Astrocyte (in vitro differentiated cells and primary cell): ENCODE results near the gene CLCN5. TPM values are rescaled to one million over a fixed set of nuclear protein-coding genes. Genes with fewer than 3 reads are reported as not detected.

Source experiments
- DNase-seq: peaks from one replicate; pipeline ENCODE4 v3.0.0-alpha.2; 2010; ENCODE audit warnings: low read depth
- FAIRE-seq: peaks from 2 replicates; lab custom pipeline; 2011; peaks lifted over from hg19 to GRCh38; lab: Jason Lieb, UNC
- H2AFZ ChIP-seq: 2 replicates; pipeline ENCODE4 v1.6.0; 2012; ENCODE audit warnings: low read depth, low read length, inconsistent platforms
- H3K27ac ChIP-seq: 2 replicates; pipeline ENCODE4 v1.5.1; 2011; ENCODE audit warnings: low read depth, low read length, inconsistent platforms
- H3K27me3 ChIP-seq: 2 replicates; pipeline ENCODE4 v1.6.0; 2011; ENCODE audit warnings: low read length, inconsistent platforms; ENCODE audit not compliant: insufficient read depth
- H3K36me3 ChIP-seq: 2 replicates; pipeline ENCODE4 v1.5.1; 2011; ENCODE audit warnings: low read length, inconsistent platforms; ENCODE audit not compliant: insufficient read depth
- H3K4me1 ChIP-seq: 2 replicates; pipeline ENCODE4 v1.5.1; 2011; ENCODE audit warnings: low read length, inconsistent platforms; ENCODE audit not compliant: insufficient read depth
- H3K4me2 ChIP-seq: 2 replicates; pipeline ENCODE4 v1.6.0; 2012; ENCODE audit warnings: low read length, inconsistent platforms
- H3K4me3 ChIP-seq: 2 replicates; pipeline ENCODE4 v1.5.1; 2011; ENCODE audit warnings: low read depth, mild to moderate bottlenecking, low read length, inconsistent platforms; ENCODE audit not compliant: insufficient read depth
- H3K79me2 ChIP-seq: 2 replicates; pipeline ENCODE4 v1.6.0; 2012; ENCODE audit warnings: mild to moderate bottlenecking, low read length, inconsistent platforms; ENCODE audit not compliant: insufficient read depth
- H3K9ac ChIP-seq: 2 replicates; pipeline ENCODE4 v1.6.0; 2012; ENCODE audit warnings: mild to moderate bottlenecking, low read length, inconsistent platforms
- H3K9me3 ChIP-seq: 2 replicates; pipeline ENCODE4 v1.5.1; 2012; ENCODE audit warnings: low read depth, mild to moderate bottlenecking, low read length, inconsistent platforms; ENCODE audit not compliant: insufficient read depth
- H4K20me1 ChIP-seq: 2 replicates; pipeline ENCODE4 v1.6.0; 2012; ENCODE audit warnings: low read length, inconsistent platforms; ENCODE audit not compliant: insufficient read depth
- H3K27ac Mint-ChIP-seq: one replicate; pipeline ENCODE4 v1.8.0; 2021; ENCODE audit warnings: mild to moderate bottlenecking, mixed read lengths; ENCODE audit not compliant: unreplicated experiment
- H3K27me3 Mint-ChIP-seq: one replicate; pipeline ENCODE4 v1.8.0; 2021; ENCODE audit warnings: low read depth, mixed read lengths; ENCODE audit not compliant: unreplicated experiment
- H3K36me3 Mint-ChIP-seq: one replicate; pipeline ENCODE4 v1.8.0; 2021; ENCODE audit warnings: low read depth, mixed read lengths; ENCODE audit not compliant: unreplicated experiment
- H3K4me1 Mint-ChIP-seq: one replicate; pipeline ENCODE4 v1.8.0; 2021; ENCODE audit warnings: low read depth, mixed read lengths; ENCODE audit not compliant: unreplicated experiment
- H3K4me3 Mint-ChIP-seq: one replicate; pipeline ENCODE4 v1.8.0; 2021; ENCODE audit warnings: mild to moderate bottlenecking, moderate library complexity, mixed read lengths; ENCODE audit not compliant: unreplicated experiment
- H3K9me3 Mint-ChIP-seq: one replicate; pipeline ENCODE4 v1.8.0; 2021; ENCODE audit warnings: mild to moderate bottlenecking, mixed read lengths; ENCODE audit not compliant: unreplicated experiment
- EZH2 ChIP-seq: IDR thresholded peaks from 2 replicates; pipeline ENCODE4 v1.6.1; 2012; ENCODE audit warnings: mild to moderate bottlenecking, low read length, inconsistent platforms; ENCODE audit not compliant: insufficient read depth
- total RNA-seq: library from RNA; stranded (reverse); gene quantifications from 2 replicates; pipeline ENCODE4 v1.2.1, GENCODE V29; 2021
- TF ChIP-seq, protein P1 (sequence below): IDR thresholded peaks from 2 replicates; pipeline ENCODE4 v1.5.1; 2011; ENCODE audit warnings: low read depth, mild to moderate bottlenecking, inconsistent platforms, low read length, moderate library complexity; ENCODE audit not compliant: insufficient read depth

CLCN5 gene
- total RNA-seq, 1 donor from 2014 or later: 16.7 TPM

DNA sequence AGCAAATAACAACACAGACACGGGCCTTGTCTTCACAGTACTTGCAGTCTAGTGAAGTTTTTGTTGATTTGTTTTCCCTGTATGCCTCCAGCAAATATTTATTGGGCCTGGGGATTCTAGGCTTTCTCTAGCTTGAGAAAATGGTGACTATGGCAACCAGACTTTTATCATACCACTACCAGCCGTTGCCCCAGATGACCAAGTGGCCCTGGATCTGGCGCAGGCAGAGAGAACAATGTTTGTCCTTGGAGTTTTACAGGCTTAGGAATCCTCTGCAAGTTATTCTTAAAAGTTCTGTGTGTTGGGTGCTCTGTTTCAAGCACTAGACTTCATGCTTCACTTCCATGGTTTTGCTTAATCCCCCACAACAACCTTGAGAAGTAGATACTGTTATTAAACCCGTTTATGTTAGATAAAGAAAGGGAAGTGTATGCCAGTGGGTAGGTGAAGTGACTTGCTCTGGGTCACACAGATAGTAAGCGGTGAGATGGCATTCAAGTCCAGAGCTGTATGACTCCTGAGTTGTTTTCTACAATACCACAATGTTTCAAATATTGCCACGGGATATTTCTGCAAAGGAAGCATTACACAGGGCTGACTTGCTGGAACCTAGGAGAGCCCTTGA, 183.8 kb downstream of the CLCN5 start:
- no peaks in the 10 kb centered on the region for H3K4me1 ChIP-seq
- Mint-ChIP-seq H3K27me3 (no peaks in the 10 kb centered on the region), H3K9me3 (no peaks in the 10 kb centered on the region), H3K27ac (no peak overlapping the region), H3K4me1 (no peaks in the 10 kb centered on the region), H3K4me3 (no peak overlapping the region), H3K36me3 (no peaks in the 10 kb centered on the region)
- no peak overlapping the region for H3K4me3 ChIP-seq
- TF ChIP-seq EZH2: no peak
- TF ChIP-seq, protein P1, sequence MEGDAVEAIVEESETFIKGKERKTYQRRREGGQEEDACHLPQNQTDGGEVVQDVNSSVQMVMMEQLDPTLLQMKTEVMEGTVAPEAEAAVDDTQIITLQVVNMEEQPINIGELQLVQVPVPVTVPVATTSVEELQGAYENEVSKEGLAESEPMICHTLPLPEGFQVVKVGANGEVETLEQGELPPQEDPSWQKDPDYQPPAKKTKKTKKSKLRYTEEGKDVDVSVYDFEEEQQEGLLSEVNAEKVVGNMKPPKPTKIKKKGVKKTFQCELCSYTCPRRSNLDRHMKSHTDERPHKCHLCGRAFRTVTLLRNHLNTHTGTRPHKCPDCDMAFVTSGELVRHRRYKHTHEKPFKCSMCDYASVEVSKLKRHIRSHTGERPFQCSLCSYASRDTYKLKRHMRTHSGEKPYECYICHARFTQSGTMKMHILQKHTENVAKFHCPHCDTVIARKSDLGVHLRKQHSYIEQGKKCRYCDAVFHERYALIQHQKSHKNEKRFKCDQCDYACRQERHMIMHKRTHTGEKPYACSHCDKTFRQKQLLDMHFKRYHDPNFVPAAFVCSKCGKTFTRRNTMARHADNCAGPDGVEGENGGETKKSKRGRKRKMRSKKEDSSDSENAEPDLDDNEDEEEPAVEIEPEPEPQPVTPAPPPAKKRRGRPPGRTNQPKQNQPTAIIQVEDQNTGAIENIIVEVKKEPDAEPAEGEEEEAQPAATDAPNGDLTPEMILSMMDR: no peak
- DNase-seq (no peak), FAIRE-seq (no peak)
- no peaks in the 10 kb centered on the region for H3K9me3 ChIP-seq
- no peak overlapping the region for H2AFZ ChIP-seq
- no peaks in the 10 kb centered on the region for H3K27me3 ChIP-seq
- no peaks in the 10 kb centered on the region for H4K20me1 ChIP-seq
- H3K27ac ChIP-seq: no peak overlapping the region
- H3K9ac ChIP-seq: no peak overlapping the region
- no peaks in the 10 kb centered on the region for H3K79me2 ChIP-seq
- no peaks in the 10 kb centered on the region for H3K36me3 ChIP-seq
- no peak overlapping the region for H3K4me2 ChIP-seq

DNA sequence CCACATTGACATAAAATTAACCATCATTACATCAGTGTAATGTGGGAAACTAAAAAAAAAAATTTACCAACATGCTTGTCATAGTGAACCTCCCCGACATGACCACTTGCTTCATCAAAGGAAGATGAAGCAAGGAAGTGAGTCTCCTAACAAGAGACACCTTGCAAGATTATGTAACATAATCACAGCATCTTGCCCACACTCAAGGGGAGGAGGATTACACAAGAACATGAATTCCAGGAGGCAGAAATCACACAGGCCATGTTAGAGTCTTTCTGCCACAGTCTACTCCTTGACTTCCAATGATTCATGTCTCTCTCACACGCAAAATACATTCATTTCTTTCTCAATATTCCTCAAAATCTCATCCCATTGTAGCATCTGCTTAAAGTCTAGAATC, 185.1 kb downstream of the CLCN5 start:
- Histone ChIP-seq H4K20me1 (no peaks in the 10 kb centered on the region), H3K9ac (no peak overlapping the region), H3K27me3 (no peaks in the 10 kb centered on the region), H3K4me3 (no peak overlapping the region), H2AFZ (no peak overlapping the region), H3K27ac (no peak overlapping the region), H3K36me3 (no peaks in the 10 kb centered on the region), H3K4me2 (no peak overlapping the region), H3K9me3 (no peaks in the 10 kb centered on the region), H3K4me1 (no peaks in the 10 kb centered on the region), H3K79me2 (no peaks in the 10 kb centered on the region)
- Mint-ChIP-seq H3K4me1 (no peaks in the 10 kb centered on the region), H3K27ac (no peak overlapping the region), H3K4me3 (no peak overlapping the region), H3K36me3 (no peaks in the 10 kb centered on the region), H3K9me3 (peaks cover 2% of the 10 kb centered on the region), H3K27me3 (no peaks in the 10 kb centered on the region)
- TF ChIP-seq, protein P1: no peak
- no peak for TF ChIP-seq EZH2
- DNase-seq (no peak), FAIRE-seq (no peak)

DNA sequence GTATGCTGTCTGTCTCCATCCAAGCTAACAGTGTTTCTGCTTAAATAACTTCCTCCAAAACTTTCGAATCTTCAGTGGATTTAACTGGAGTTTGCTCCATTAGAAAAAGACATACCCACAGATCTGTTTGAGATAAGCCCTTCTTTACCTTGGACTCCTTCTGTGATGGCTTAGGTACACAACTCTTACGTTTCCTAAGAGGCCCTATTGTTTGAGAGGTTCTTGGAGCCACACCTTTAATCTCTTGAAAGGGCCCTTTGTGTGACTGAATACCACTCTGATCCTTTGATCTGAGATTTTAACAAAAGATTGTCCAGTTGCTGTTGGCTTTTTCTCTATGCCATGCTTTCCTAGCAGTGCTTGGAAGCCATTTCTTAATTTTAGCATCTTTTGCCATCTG, 185.9 kb downstream of the CLCN5 start:
- Mint-ChIP-seq H3K27ac (no peak overlapping the region), H3K4me1 (no peaks in the 10 kb centered on the region), H3K4me3 (no peak overlapping the region), H3K27me3 (no peaks in the 10 kb centered on the region), H3K36me3 (no peaks in the 10 kb centered on the region), H3K9me3 (peaks cover 2% of the 10 kb centered on the region)
- no peaks in the 10 kb centered on the region for H3K9me3 ChIP-seq
- no peak overlapping the region for H3K4me2 ChIP-seq
- no peak overlapping the region for H2AFZ ChIP-seq
- H3K36me3 ChIP-seq: no peaks in the 10 kb centered on the region
- no peak overlapping the region for H3K9ac ChIP-seq
- TF ChIP-seq, protein P1: no peak
- TF ChIP-seq EZH2: no peak
- H3K4me1 ChIP-seq: no peaks in the 10 kb centered on the region
- no peaks in the 10 kb centered on the region for H3K27me3 ChIP-seq
- DNase-seq: no peak
- H3K27ac ChIP-seq: no peak overlapping the region
- no peaks in the 10 kb centered on the region for H3K79me2 ChIP-seq
- FAIRE-seq: peak; percentile 50
- no peak overlapping the region for H3K4me3 ChIP-seq
- H4K20me1 ChIP-seq: no peaks in the 10 kb centered on the region
